Activated gamma-delta T cell treated with anti-CD3 and anti-CD28 coated beads, Interleukin-2, amount 50 U/mL, for 16 hours (primary cell): Measurements from ENCODE around the gene KAZN.

Source experiments
- DNase-seq: peaks from one replicate; pipeline ENCODE4 v3.0.0-alpha.2; 2020; ENCODE audit warnings: low read depth

KAZN gene

GRCh38 chr1:15167386-15167785 lies 568.9 kb downstream of the KAZN start:
- no peak for DNase-seq
